KMS-11 (cell line): ENCODE measurements around the gene DNM3.

Source experiments
- H2AFZ ChIP-seq: fragments of 200-600 bp; sonication (generic); 2 replicates; pipeline ENCODE4 v1.6.1; 2016; ENCODE audit warnings: antibody characterized with exemption, mixed run types, low read depth
- H3K27ac ChIP-seq: fragments of 200-600 bp; sonication (generic); 2 replicates; pipeline ENCODE4 v1.6.1; 2016; ENCODE audit warnings: mild to moderate bottlenecking, mixed run types
- H3K27me3 ChIP-seq: fragments of 200-600 bp; sonication (generic); 2 replicates; pipeline ENCODE4 v1.6.1; 2017; ENCODE audit warnings: mild to moderate bottlenecking, low read depth, mixed run types, moderate library complexity; ENCODE audit not compliant: insufficient read depth
- H3K36me3 ChIP-seq: fragments of 200-600 bp; sonication (generic); 2 replicates; pipeline ENCODE4 v1.6.1; 2017; ENCODE audit warnings: mild to moderate bottlenecking, mixed run types; ENCODE audit not compliant: insufficient read depth
- H3K4me1 ChIP-seq: fragments of 200-600 bp; sonication (generic); 2 replicates; pipeline ENCODE4 v1.6.1; 2016; ENCODE audit warnings: mild to moderate bottlenecking, low read depth, mixed run types; ENCODE audit not compliant: poor library complexity, severe bottlenecking
- H3K4me2 ChIP-seq: fragments of 200-600 bp; sonication (generic); 2 replicates; pipeline ENCODE4 v1.7.0; 2016; ENCODE audit warnings: mild to moderate bottlenecking, mixed run types
- H3K4me3 ChIP-seq: fragments of 200-600 bp; sonication (generic); IDR thresholded peaks from 2 replicates; pipeline ENCODE4 v1.6.1; 2017; ENCODE audit warnings: low read depth, low read length, mixed read lengths; ENCODE audit not compliant: insufficient read depth
- H3K79me2 ChIP-seq: fragments of 200-600 bp; sonication (generic); 2 replicates; pipeline ENCODE4 v1.6.1; 2016; ENCODE audit warnings: low read depth, mixed run types; ENCODE audit not compliant: insufficient read depth
- H3K9ac ChIP-seq: fragments of 200-600 bp; sonication (generic); 2 replicates; pipeline ENCODE4 v1.6.1; 2016; ENCODE audit warnings: mild to moderate bottlenecking, mixed run types
- H4K20me1 ChIP-seq: fragments of 200-600 bp; sonication (generic); 2 replicates; pipeline ENCODE4 v1.6.1; 2016; ENCODE audit warnings: mild to moderate bottlenecking, mixed run types; ENCODE audit not compliant: insufficient read depth
- CTCF ChIP-seq: fragments of 200-600 bp; sonication (generic); conservative IDR thresholded peaks from 2 replicates; pipeline ENCODE4 v1.6.1; 2017; ENCODE audit warnings: low read depth, mild to moderate bottlenecking, antibody characterized with exemption, low read length, moderate library complexity, mixed read lengths

DNM3 gene

GRCh38 chr1:172405912-172406311, 564.6 kb downstream of the DNM3 start:
- no peak for TF ChIP-seq CTCF
- Histone ChIP-seq H3K4me2 (no peak overlapping the region), H2AFZ (no peak overlapping the region), H3K79me2 (no peaks in the 10 kb centered on the region), H3K27me3 (no peaks in the 10 kb centered on the region), H4K20me1 (no peaks in the 10 kb centered on the region), H3K9ac (no peak overlapping the region), H3K36me3 (no peaks in the 10 kb centered on the region), H3K27ac (no peak overlapping the region), H3K4me1 (no peaks in the 10 kb centered on the region), H3K4me3 (no peak overlapping the region)

- H3K27me3 ChIP-seq = no peaks in the 10 kb centered on the region
- no peak overlapping the region for H3K9ac ChIP-seq
- H3K27ac ChIP-seq = no peak overlapping the region
- no peak overlapping the region for H2AFZ ChIP-seq
- no peaks in the 10 kb centered on the region for H4K20me1 ChIP-seq
- H3K4me2 ChIP-seq = no peak overlapping the region
- H3K4me1 ChIP-seq = no peaks in the 10 kb centered on the region
- no peaks in the 10 kb centered on the region for H3K36me3 ChIP-seq
- TF ChIP-seq CTCF = no peak
- H3K4me3 ChIP-seq = no peak overlapping the region
- no peaks in the 10 kb centered on the region for H3K79me2 ChIP-seq
Measured at GRCh38 chr1:172406968-172407367, 565.7 kb downstream of the DNM3 start.

GRCh38 chr1:172408958-172409357, 567.7 kb downstream of the DNM3 start:
- TF ChIP-seq CTCF = no peak
- H3K4me2 ChIP-seq = no peak overlapping the region
- H3K4me1 ChIP-seq = no peaks in the 10 kb centered on the region

GRCh38 chr1:172410027-172410426, 568.7 kb downstream of the DNM3 start:
- H3K9ac ChIP-seq = no peak overlapping the region
- H2AFZ ChIP-seq = no peak overlapping the region
- H3K4me3 ChIP-seq = no peak overlapping the region
- H3K4me2 ChIP-seq = no peak overlapping the region
- H3K36me3 ChIP-seq = no peaks in the 10 kb centered on the region
- H3K4me1 ChIP-seq = no peaks in the 10 kb centered on the region
- TF ChIP-seq CTCF = no peak
- H3K79me2 ChIP-seq = no peaks in the 10 kb centered on the region
- H4K20me1 ChIP-seq = no peaks in the 10 kb centered on the region
- no peak overlapping the region for H3K27ac ChIP-seq
- no peaks in the 10 kb centered on the region for H3K27me3 ChIP-seq

More at GRCh38 chr1:172408958-172409357, 567.7 kb downstream of the DNM3 start:
- H3K27me3 ChIP-seq = no peaks in the 10 kb centered on the region
- no peak overlapping the region for H2AFZ ChIP-seq
- H4K20me1 ChIP-seq = no peaks in the 10 kb centered on the region
- no peaks in the 10 kb centered on the region for H3K79me2 ChIP-seq
- H3K4me3 ChIP-seq = no peak overlapping the region
- H3K36me3 ChIP-seq = no peaks in the 10 kb centered on the region
- no peak overlapping the region for H3K9ac ChIP-seq
- H3K27ac ChIP-seq = no peak overlapping the region
